HEK293T (cell line): Measurements from ENCODE around the gene MIGA1.
"Not testable (repeated sequence)": the region's sequence is repeated elsewhere in the genome, so short reads cannot be mapped to it uniquely, and the experiment has no call there.

ENCODE experiments used
- CTCF ChIA-PET: fragments of 350-600 bp; formaldehyde crosslinking; extraction: SDS; loops from one replicate; lab custom pipeline; 2021; ENCODE audit warnings: antibody characterized with exemption, inconsistent platforms; lab: Yijun Ruan, JAX
- POLR2A ChIA-PET: fragments of 350-600 bp; formaldehyde crosslinking; extraction: SDS; loops from one replicate; lab custom pipeline; 2020; ENCODE audit warnings: antibody characterized with exemption, inconsistent platforms; lab: Yijun Ruan, JAX
- DNase-seq: peaks from one replicate; pipeline ENCODE4 v3.0.0; 2012; ENCODE audit warnings: mixed read lengths; ENCODE audit errors: extremely low spot score
- ARNT ChIP-seq: fragments of 450-650 bp; IDR thresholded peaks from 2 replicates; pipeline ENCODE4 v1.6.1; 2017; ENCODE audit warnings: mild to moderate bottlenecking
- BHLHE40 ChIP-seq: fragments of 450-650 bp; IDR thresholded peaks from 2 replicates; pipeline ENCODE4 v1.6.1; 2016; ENCODE audit warnings: mild to moderate bottlenecking, moderate library complexity, borderline replicate concordance
- CTBP1 ChIP-seq: fragments of 450-650 bp; IDR thresholded peaks from 2 replicates; pipeline ENCODE4 v1.6.1; 2016; ENCODE audit warnings: borderline replicate concordance
- ELF4 ChIP-seq: fragments of 450-650 bp; IDR thresholded peaks from 2 replicates; pipeline ENCODE4 v1.6.1; 2017; ENCODE audit warnings: antibody characterized with exemption
- FOXA1 ChIP-seq: fragments of 450-650 bp; IDR thresholded peaks from 2 replicates; pipeline ENCODE4 v1.6.1; 2016; ENCODE audit warnings: mild to moderate bottlenecking
- FOXK2 ChIP-seq: fragments of 450-650 bp; IDR thresholded peaks from 2 replicates; pipeline ENCODE4 v1.6.1; 2016; ENCODE audit warnings: mild to moderate bottlenecking
- FOXM1 ChIP-seq: fragments of 450-650 bp; IDR thresholded peaks from 2 replicates; pipeline ENCODE4 v1.6.1; 2017; ENCODE audit warnings: mild to moderate bottlenecking, borderline replicate concordance
- HDGF ChIP-seq: fragments of 450-650 bp; IDR thresholded peaks from 2 replicates; pipeline ENCODE4 v1.6.1; 2017; ENCODE audit warnings: antibody characterized with exemption, borderline replicate concordance
- L3MBTL2 ChIP-seq: fragments of 450-650 bp; conservative IDR thresholded peaks from 2 replicates; pipeline ENCODE4 v1.6.1; 2016; ENCODE audit warnings: mild to moderate bottlenecking
- LEF1 ChIP-seq: fragments of 450-650 bp; IDR thresholded peaks from 2 replicates; pipeline ENCODE4 v1.6.1; 2017; ENCODE audit warnings: mild to moderate bottlenecking, borderline replicate concordance
- NFRKB ChIP-seq: fragments of 450-650 bp; IDR thresholded peaks from 2 replicates; pipeline ENCODE4 v1.6.1; 2016; ENCODE audit warnings: mild to moderate bottlenecking, moderate library complexity
- PKNOX1 ChIP-seq: fragments of 450-650 bp; IDR thresholded peaks from 2 replicates; pipeline ENCODE4 v1.6.1; 2016
- SP1 ChIP-seq: fragments of 450-650 bp; IDR thresholded peaks from 2 replicates; pipeline ENCODE4 v1.6.1; 2017
- SUZ12 ChIP-seq: fragments of 450-650 bp; IDR thresholded peaks from 2 replicates; pipeline ENCODE4 v1.6.1; 2016; ENCODE audit warnings: mild to moderate bottlenecking
- TARDBP ChIP-seq: fragments of 450-650 bp; IDR thresholded peaks from 2 replicates; pipeline ENCODE4 v1.6.1; 2016
- ZNF384 ChIP-seq: fragments of 450-650 bp; IDR thresholded peaks from 2 replicates; pipeline ENCODE4 v1.6.1; 2016

MIGA1 gene

GRCh38 chr1:77900687-77901293 lies 121.3 kb downstream of the MIGA1 start:
- POLR2A ChIA-PET: interaction anchor here (0.7 to 0.9 kb wide), 2 partner anchors 13 to 121 kb away, joined by 3 to 4 read pairs; partner anchors contain the start of genes MIGA1 and NEXN
- TF ChIP-seq L3MBTL2 (no peak), FOXA1 (no peak), LEF1 (no peak), CTBP1 (no peak), ZNF384 (no peak), BHLHE40 (no peak), TARDBP (no peak), NFRKB (no peak), FOXK2 (no peak), ELF4 (no peak), SP1 (no peak), FOXM1 (no peak), ARNT (no peak), HDGF (no peak), PKNOX1 (no peak)
- peak; percentile 67 for DNase-seq
- CTCF ChIA-PET: interaction anchor here (1.4 kb wide), 2 partner anchors 72 to 75 kb away, joined by 3 to 6 read pairs; no protein-coding TSS in a partner anchor

GRCh38 chr1:77905603-77906002 lies 126.2 kb downstream of the MIGA1 start:
- no peak for DNase-seq
- ChIA-PET POLR2A (no interaction called here), CTCF (no interaction called here)
- TF ChIP-seq NFRKB: no peak
- no peak for TF ChIP-seq FOXK2
- no peak for TF ChIP-seq SP1
- TF ChIP-seq FOXM1: no peak
- TF ChIP-seq ARNT: no peak
- no peak for TF ChIP-seq ELF4
- no peak for TF ChIP-seq SUZ12
- no peak for TF ChIP-seq LEF1

GRCh38 chr1:77906019-77906545 lies 126.6 kb downstream of the MIGA1 start:
- POLR2A ChIA-PET: no interaction called here
- no peak for DNase-seq
- CTCF ChIA-PET: no interaction called here
- no peak for TF ChIP-seq FOXA1
- no peak for TF ChIP-seq HDGF
- TF ChIP-seq LEF1: no peak

- DNase-seq: no peak
- POLR2A ChIA-PET: no interaction called here
- CTCF ChIA-PET: interaction anchor here (0.6 kb wide), 1 partner anchor 15 kb away, joined by 3 read pairs; no protein-coding TSS in a partner anchor
- TF ChIP-seq FOXA1 (no peak), BHLHE40 (no peak), FOXM1 (no peak), SP1 (no peak), HDGF (no peak), SUZ12 (no peak), CTBP1 (no peak), NFRKB (no peak), ZNF384 (no peak)
These were observed 127.2 kb downstream of the MIGA1 start for GRCh38 chr1:77906624-77907023.

GRCh38 chr1:77910116-77910515 lies 130.7 kb downstream of the MIGA1 start:
- DNase-seq: no peak
- ChIA-PET POLR2A (no interaction called here), CTCF (no interaction called here)
- no peak for TF ChIP-seq FOXA1
- no peak for TF ChIP-seq TARDBP
- no peak for TF ChIP-seq SP1
- no peak for TF ChIP-seq NFRKB
- TF ChIP-seq ARNT: no peak
- TF ChIP-seq BHLHE40: no peak
- TF ChIP-seq LEF1: no peak
- TF ChIP-seq ZNF384: no peak
- no peak for TF ChIP-seq FOXK2
- TF ChIP-seq L3MBTL2: no peak
- TF ChIP-seq ELF4: no peak
- no peak for TF ChIP-seq CTBP1
- TF ChIP-seq FOXM1: no peak
- no peak for TF ChIP-seq SUZ12
- no peak for TF ChIP-seq HDGF
- TF ChIP-seq PKNOX1: no peak

- POLR2A ChIA-PET, CTCF ChIA-PET, DNase-seq: not testable (repeated sequence)
These were observed 139.5 kb downstream of the MIGA1 start for GRCh38 chr1:77918918-77919317.

- TF ChIP-seq PKNOX1: no peak
- TF ChIP-seq FOXK2: no peak
- no peak for TF ChIP-seq TARDBP
- TF ChIP-seq ZNF384: no peak
- DNase-seq: no peak
- ChIA-PET CTCF (no interaction called here), POLR2A (no interaction called here)
These were observed 146.1 kb downstream of the MIGA1 start for GRCh38 chr1:77925518-77925917.
